Panc1 (cell line): ENCODE measurements around the gene RUSF1. TPM values are rescaled to one million over a fixed set of nuclear protein-coding genes. Genes with fewer than 3 reads are reported as not detected.

Experiments used
- ATAC-seq: fragments of 200-7000 bp; cut with Tn5 transposase; 2 replicates; pipeline ENCODE4 v1.9.1; 2020; ENCODE audit warnings: mild to moderate bottlenecking, moderate library complexity
- BruUV-seq: library from RNA; stranded (reverse); fragments of 400-500 nt; replicated peaks from 2 replicates; lab custom pipeline; 2021; lab: Mats Ljungman, UMichigan
- CTCF ChIA-PET: fragments of 300-600 bp; sonication (Branson Sonifier 250); formaldehyde crosslinking; loops from one replicate; lab custom pipeline; 2022; ENCODE audit warnings: antibody characterized with exemption; lab: Charles Lee
- POLR2A ChIA-PET: fragments of 300-600 bp; sonication (Branson Sonifier 250); formaldehyde crosslinking; loops from one replicate; lab custom pipeline; 2022; ENCODE audit warnings: antibody characterized with exemption; lab: Charles Lee
- DNase-seq: peaks from one replicate; pipeline ENCODE4 v3.0.0-alpha.2; 2010; ENCODE audit warnings: low read depth, low spot score
- H3K27ac ChIP-seq: 2 replicates; pipeline ENCODE4 v1.5.1; 2011; ENCODE audit warnings: mild to moderate bottlenecking, low read length, inconsistent platforms
- H3K27me3 ChIP-seq: fragments of 200-500 bp; sonication (Bioruptor generic); 2 replicates; pipeline ENCODE4 v1.6.0; 2014; ENCODE audit warnings: low read length, inconsistent platforms; ENCODE audit not compliant: control insufficient read depth, insufficient read depth
- H3K36me3 ChIP-seq: fragments of 200-500 bp; sonication (Bioruptor generic); 2 replicates; pipeline ENCODE4 v1.5.1; 2014; ENCODE audit warnings: inconsistent platforms, mild to moderate bottlenecking, low read length, moderate library complexity; ENCODE audit not compliant: control insufficient read depth, insufficient read depth
- H3K4me1 ChIP-seq: 2 replicates; pipeline ENCODE4 v1.5.1; 2011; ENCODE audit warnings: inconsistent platforms, mild to moderate bottlenecking, low read length, moderate library complexity; ENCODE audit not compliant: control insufficient read depth, insufficient read depth
- H3K4me3 ChIP-seq, 2 experiments: 2 replicates each; pipeline ENCODE4 v1.5.1; 2011 to 2012; ENCODE audit warnings: low read depth in 2 of 2, low read length in 2 of 2, mild to moderate bottlenecking in 2 of 2, inconsistent platforms in 1 of 2, moderate library complexity in 1 of 2
- H3K9me3 ChIP-seq: fragments of 200-500 bp; sonication (Bioruptor generic); 2 replicates; pipeline ENCODE4 v1.5.1; 2014; ENCODE audit warnings: low read depth, mild to moderate bottlenecking, inconsistent platforms, low read length, moderate library complexity; ENCODE audit not compliant: control insufficient read depth, insufficient read depth
- CTCF ChIP-seq: fragments of 450-650 bp; IDR thresholded peaks from 2 replicates; pipeline ENCODE4 v1.5.1; 2017; ENCODE audit warnings: mild to moderate bottlenecking
- POLR2AphosphoS5 ChIP-seq: IDR thresholded peaks from 2 replicates; pipeline ENCODE4 v1.6.1; 2012; ENCODE audit warnings: mild to moderate bottlenecking, low read depth, low read length, moderate library complexity
- SIN3A ChIP-seq: IDR thresholded peaks from 2 replicates; pipeline ENCODE4 v1.6.1; 2012; ENCODE audit warnings: low read depth, mild to moderate bottlenecking, low read length, moderate library complexity, borderline replicate concordance; ENCODE audit not compliant: insufficient read depth
- TCF7L2 ChIP-seq: IDR thresholded peaks from 2 replicates; pipeline ENCODE4 v1.6.1; 2011; ENCODE audit warnings: mild to moderate bottlenecking, low read depth, low read length, inconsistent platforms
- in situ Hi-C: cut with HindIII; loops from 2 replicates; pipeline ENCODE4 v1.10.0; 2016; ENCODE audit warnings: low sequenced_read_pairs, low pct_unique_long_range_greater_than_20kb
- intact Hi-C: fragments of 100-400 bp; cut with micrococcal nuclease; formaldehyde crosslinking; loops from one replicate; pipeline ENCODE4 v1.10.0; 2022; ENCODE audit not compliant: unreplicated experiment
- total RNA-seq: library from RNA; stranded (reverse); gene quantifications from one replicate; pipeline ENCODE4 v1.2.1, GENCODE V29; 2021; ENCODE audit not compliant: unreplicated experiment
- TF ChIP-seq, protein P1 (sequence below), 2 experiments: IDR thresholded peaks; 2 replicates each; pipeline ENCODE4 v1.6.1; 2011 to 2012; ENCODE audit warnings: low read depth in 2 of 2, control low read depth in 1 of 2, low read length in 1 of 2, mild to moderate bottlenecking in 1 of 2, moderate library complexity in 1 of 2; ENCODE audit not compliant: insufficient read depth in 1 of 2

Gene RUSF1
- total RNA-seq, 1 experiment from 2014 or later: 47.4 TPM

- intact Hi-C loops: loop anchor here (5.0 kb wide), 1 partner anchor 226 kb away; no protein-coding TSS in a partner anchor
- H3K9me3 ChIP-seq: no peaks in the 10 kb centered on the region
- POLR2A ChIA-PET: interaction anchor here (0.6 kb wide), 1 partner anchor 243 kb away, joined by 3 read pairs; no protein-coding TSS in a partner anchor
- in situ Hi-C loops: no loop called here
- no peaks in the 10 kb centered on the region for H3K27me3 ChIP-seq
- TF ChIP-seq CTCF: no peak
- no peak for TF ChIP-seq POLR2AphosphoS5
- TF ChIP-seq, protein P1, sequence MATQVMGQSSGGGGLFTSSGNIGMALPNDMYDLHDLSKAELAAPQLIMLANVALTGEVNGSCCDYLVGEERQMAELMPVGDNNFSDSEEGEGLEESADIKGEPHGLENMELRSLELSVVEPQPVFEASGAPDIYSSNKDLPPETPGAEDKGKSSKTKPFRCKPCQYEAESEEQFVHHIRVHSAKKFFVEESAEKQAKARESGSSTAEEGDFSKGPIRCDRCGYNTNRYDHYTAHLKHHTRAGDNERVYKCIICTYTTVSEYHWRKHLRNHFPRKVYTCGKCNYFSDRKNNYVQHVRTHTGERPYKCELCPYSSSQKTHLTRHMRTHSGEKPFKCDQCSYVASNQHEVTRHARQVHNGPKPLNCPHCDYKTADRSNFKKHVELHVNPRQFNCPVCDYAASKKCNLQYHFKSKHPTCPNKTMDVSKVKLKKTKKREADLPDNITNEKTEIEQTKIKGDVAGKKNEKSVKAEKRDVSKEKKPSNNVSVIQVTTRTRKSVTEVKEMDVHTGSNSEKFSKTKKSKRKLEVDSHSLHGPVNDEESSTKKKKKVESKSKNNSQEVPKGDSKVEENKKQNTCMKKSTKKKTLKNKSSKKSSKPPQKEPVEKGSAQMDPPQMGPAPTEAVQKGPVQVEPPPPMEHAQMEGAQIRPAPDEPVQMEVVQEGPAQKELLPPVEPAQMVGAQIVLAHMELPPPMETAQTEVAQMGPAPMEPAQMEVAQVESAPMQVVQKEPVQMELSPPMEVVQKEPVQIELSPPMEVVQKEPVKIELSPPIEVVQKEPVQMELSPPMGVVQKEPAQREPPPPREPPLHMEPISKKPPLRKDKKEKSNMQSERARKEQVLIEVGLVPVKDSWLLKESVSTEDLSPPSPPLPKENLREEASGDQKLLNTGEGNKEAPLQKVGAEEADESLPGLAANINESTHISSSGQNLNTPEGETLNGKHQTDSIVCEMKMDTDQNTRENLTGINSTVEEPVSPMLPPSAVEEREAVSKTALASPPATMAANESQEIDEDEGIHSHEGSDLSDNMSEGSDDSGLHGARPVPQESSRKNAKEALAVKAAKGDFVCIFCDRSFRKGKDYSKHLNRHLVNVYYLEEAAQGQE (IDR thresholded peaks at IDR 0.05; ENCODE audit: insufficient read depth in 1 of 2, low read depth in 2 of 2, low read length in 1 of 2): no peak
- no peak for TF ChIP-seq TCF7L2
- TF ChIP-seq SIN3A: no peak
- no TSS peak for BruUV-seq
- ATAC-seq (no peak), DNase-seq (no peak)
- H3K27ac ChIP-seq: peak overlapping the region; percentile 83
- peaks cover 3% of the 10 kb centered on the region; the same call in 1 of the 2 replicates for H3K36me3 ChIP-seq
- CTCF ChIA-PET: interaction anchor here (0.6 kb wide), 1 partner anchor 12 kb away, joined by 3 read pairs; the partner anchor contains the start of gene ARMC5
- H3K4me1 ChIP-seq: 0 out of 2 replicates have a peak, but pooled peaks cover 4% of the 10 kb centered on the region
- peak overlapping the region; percentile 63 to 79 for H3K4me3 ChIP-seq
These were observed 36.8 kb downstream of the RUSF1 start for GRCh38 chr16:31471241-31471874.

- TF ChIP-seq, protein P1 (IDR thresholded peaks at IDR 0.05; ENCODE audit: insufficient read depth in 1 of 2, low read depth in 2 of 2, low read length in 1 of 2): no peak
- no TSS peak for BruUV-seq
- Histone ChIP-seq H3K27ac (no peak overlapping the region), H3K4me1 (0 out of 2 replicates have a peak, but pooled peaks cover 4% of the 10 kb centered on the region), H3K4me3 (no peak overlapping the region), H3K27me3 (no peaks in the 10 kb centered on the region), H3K9me3 (no peaks in the 10 kb centered on the region), H3K36me3 (peaks cover 3% of the 10 kb centered on the region; the same call in 1 of the 2 replicates)
- in situ Hi-C loops: no loop called here
- ChIA-PET POLR2A (no interaction called here), CTCF (no interaction called here)
- ATAC-seq: no peak
- intact Hi-C loops: loop anchor here (5.0 kb wide), 1 partner anchor 227 kb away; no protein-coding TSS in a partner anchor
- no peak for DNase-seq
These were observed 37.6 kb downstream of the RUSF1 start for GRCh38 chr16:31470615-31471014.
